Measurements from ENCODE around the gene KLK1. TPM values are rescaled to one million over a fixed set of nuclear protein-coding genes. Genes with fewer than 3 reads are reported as not detected.
"Not testable (repeated sequence)": the region's sequence is repeated elsewhere in the genome, so short reads cannot be mapped to it uniquely, and the experiment has no call there.

Gene KLK1
- total RNA-seq, 2 experiments from 2014 or later, result 0.45 to 0.47 TPM

GRCh38 chr19:50779504-50780457 lies 43.8 kb downstream of the KLK1 start:
- DNase-seq (no peak), ATAC-seq (no peak)
- no peak overlapping the region for H3K27ac Mint-ChIP-seq
- ChIA-PET POLR2A (interaction anchor here (1.3 kb wide), 1 partner anchor 24 kb away, joined by 4 read pairs; no protein-coding TSS in a partner anchor), CTCF (interaction anchor here (1.0 to 4.0 kb wide), 4 partner anchors 51 to 242 kb away, joined by 3 to 15 read pairs (median 4); no protein-coding TSS in a partner anchor)
- H3K4me3 Mint-ChIP-seq, result no peak overlapping the region
- H3K9me3 Mint-ChIP-seq (ENCODE audit: insufficient read depth), result no peaks in the 10 kb centered on the region
- peaks cover 6% of the 10 kb centered on the region for H3K4me1 Mint-ChIP-seq (ENCODE audit: low read depth)
- H3K36me3 Mint-ChIP-seq (ENCODE audit: low read depth), result no peaks in the 10 kb centered on the region
- peaks cover 34% of the 10 kb centered on the region for H3K27me3 Mint-ChIP-seq (ENCODE audit: low read depth)

DNA sequence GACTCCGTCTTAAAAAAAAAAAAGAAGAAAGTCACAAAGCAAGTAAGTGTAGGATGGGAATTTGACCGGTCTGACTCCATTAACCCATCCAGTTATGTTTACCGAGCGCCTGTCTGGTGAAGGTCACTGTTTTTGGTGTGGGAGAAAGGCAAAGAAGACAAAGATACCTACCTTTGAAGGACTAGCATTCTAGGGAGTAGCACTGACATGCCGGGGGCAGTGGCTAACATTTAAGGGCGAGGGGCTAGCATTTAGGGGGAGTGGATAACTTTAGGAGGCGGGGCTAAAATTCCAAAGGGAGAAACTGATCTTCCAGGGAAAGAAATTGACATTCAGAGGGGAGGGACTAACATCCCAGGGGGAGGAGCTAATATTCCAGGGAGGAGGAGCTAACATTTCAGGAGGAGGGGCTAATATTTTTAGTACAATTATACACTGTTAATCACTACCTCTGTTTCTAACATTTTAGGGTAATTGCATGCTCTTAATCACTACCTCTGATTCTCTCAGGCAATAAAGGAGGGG lies 44.6 kb downstream of the KLK1 start:
- Mint-ChIP-seq H3K27me3 (ENCODE audit: low read depth) (peaks cover 34% of the 10 kb centered on the region), H3K36me3 (ENCODE audit: low read depth) (no peaks in the 10 kb centered on the region), H3K9me3 (ENCODE audit: insufficient read depth) (no peaks in the 10 kb centered on the region), H3K4me1 (ENCODE audit: low read depth) (peaks cover 6% of the 10 kb centered on the region), H3K4me3 (no peak overlapping the region), H3K27ac (no peak overlapping the region)
- DNase-seq (no peak), ATAC-seq (no peak)
- ChIA-PET POLR2A (interaction anchor here (1.3 kb wide), 1 partner anchor 25 kb away, joined by 4 read pairs; no protein-coding TSS in a partner anchor), CTCF (interaction anchor here (1.0 to 4.0 kb wide), 4 partner anchors 51 to 242 kb away, joined by 3 to 15 read pairs (median 4); no protein-coding TSS in a partner anchor)

DNA sequence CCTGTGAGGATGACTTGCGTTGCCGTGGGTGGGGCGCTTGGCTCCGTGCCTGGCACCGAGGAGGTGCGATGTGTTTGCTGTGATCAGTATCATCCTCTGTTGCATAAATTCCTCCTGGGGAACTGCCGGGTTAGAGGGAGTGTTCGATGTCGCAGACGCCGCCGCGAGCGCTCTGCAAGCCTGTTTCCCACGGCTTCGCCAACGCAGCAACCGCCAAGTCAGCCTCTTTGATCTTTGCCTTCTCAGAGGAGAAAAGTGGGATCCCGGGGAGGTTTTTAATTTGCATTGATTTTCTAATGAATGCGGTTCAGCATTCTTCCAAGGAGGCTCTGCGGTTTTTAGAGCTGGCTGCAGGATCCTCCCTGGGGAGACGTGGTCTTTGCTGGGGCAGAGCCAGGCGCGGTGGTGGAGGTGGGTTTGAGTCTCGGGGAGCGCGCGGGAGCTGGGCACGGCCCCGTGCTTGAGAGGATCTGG lies 45.7 kb downstream of the KLK1 start:
- no peaks in the 10 kb centered on the region for H3K36me3 Mint-ChIP-seq (ENCODE audit: low read depth)
- POLR2A ChIA-PET, result no interaction called here
- H3K9me3 Mint-ChIP-seq (ENCODE audit: insufficient read depth), result no peaks in the 10 kb centered on the region
- CTCF ChIA-PET, result interaction anchor here (1.3 to 4.0 kb wide), 5 partner anchors 15 to 240 kb away, joined by 3 to 15 read pairs (median 6); no protein-coding TSS in a partner anchor
- no peaks in the 10 kb centered on the region for H3K4me1 Mint-ChIP-seq (ENCODE audit: low read depth)
- ATAC-seq, result no peak
- no peak overlapping the region for H3K27ac Mint-ChIP-seq
- no peak for DNase-seq
- peaks cover 34% of the 10 kb centered on the region for H3K27me3 Mint-ChIP-seq (ENCODE audit: low read depth)
- no peak overlapping the region for H3K4me3 Mint-ChIP-seq

DNA sequence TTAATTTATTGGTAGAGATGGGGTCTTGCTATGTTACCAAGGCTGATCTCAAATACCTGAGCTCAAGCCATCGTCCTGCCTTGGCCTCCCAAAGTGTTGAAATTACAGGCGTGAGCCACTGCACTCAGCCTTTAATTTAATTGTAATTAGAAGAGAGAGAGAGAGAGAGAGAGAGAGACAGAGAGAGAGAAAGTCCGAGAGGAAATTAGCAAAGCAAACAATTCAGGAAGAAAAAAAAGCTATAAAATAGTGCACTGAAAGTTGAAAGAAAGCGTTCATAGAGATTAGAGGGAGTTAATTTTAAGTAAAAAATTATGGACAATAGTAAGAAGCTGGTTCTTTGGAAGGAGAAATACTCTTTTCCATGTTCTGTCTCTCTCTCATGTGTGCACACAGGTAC lies 46.3 kb downstream of the KLK1 start:
- Mint-ChIP-seq H3K4me3 (no peak overlapping the region), H3K27ac (no peak overlapping the region), H3K36me3 (ENCODE audit: low read depth) (no peaks in the 10 kb centered on the region), H3K4me1 (ENCODE audit: low read depth) (no peaks in the 10 kb centered on the region), H3K9me3 (ENCODE audit: insufficient read depth) (no peaks in the 10 kb centered on the region), H3K27me3 (ENCODE audit: low read depth) (peaks cover 34% of the 10 kb centered on the region)
- CTCF ChIA-PET, result interaction anchor here (0.8 to 4.0 kb wide), 5 partner anchors 15 to 319 kb away, joined by 3 to 15 read pairs (median 6); no protein-coding TSS in a partner anchor
- DNase-seq, result no peak
- POLR2A ChIA-PET, result no interaction called here
- no peak for ATAC-seq

DNA sequence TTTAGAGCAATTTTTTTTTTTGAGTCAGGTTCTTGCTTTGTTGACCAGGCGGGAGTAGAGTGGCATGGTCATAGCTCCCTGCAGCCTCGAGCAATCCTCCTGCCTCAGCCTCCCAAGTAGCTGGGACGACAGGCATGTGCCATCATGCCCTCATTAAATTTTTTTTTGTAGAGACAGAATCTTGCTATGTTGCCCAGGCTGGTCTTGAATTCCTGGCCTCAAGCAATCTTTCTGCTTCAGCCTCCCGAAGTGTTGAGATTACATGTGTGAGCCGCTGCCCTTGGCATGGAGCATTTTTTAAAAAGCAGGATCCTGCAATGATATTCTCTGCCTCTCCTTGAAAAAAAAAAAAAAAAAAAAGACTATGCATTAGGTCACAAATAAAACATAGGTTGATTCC lies 47.5 kb downstream of the KLK1 start:
- Mint-ChIP-seq H3K36me3 (ENCODE audit: low read depth) (no peaks in the 10 kb centered on the region), H3K27me3 (ENCODE audit: low read depth) (peaks cover 34% of the 10 kb centered on the region), H3K27ac (no peak overlapping the region), H3K4me1 (ENCODE audit: low read depth) (no peaks in the 10 kb centered on the region), H3K4me3 (no peak overlapping the region), H3K9me3 (ENCODE audit: insufficient read depth) (no peaks in the 10 kb centered on the region)
- ATAC-seq (no peak), DNase-seq (no peak)
- ChIA-PET POLR2A (no interaction called here), CTCF (interaction anchor here (4.0 kb wide), 1 partner anchor 52 kb away, joined by 15 read pairs; no protein-coding TSS in a partner anchor)

DNA sequence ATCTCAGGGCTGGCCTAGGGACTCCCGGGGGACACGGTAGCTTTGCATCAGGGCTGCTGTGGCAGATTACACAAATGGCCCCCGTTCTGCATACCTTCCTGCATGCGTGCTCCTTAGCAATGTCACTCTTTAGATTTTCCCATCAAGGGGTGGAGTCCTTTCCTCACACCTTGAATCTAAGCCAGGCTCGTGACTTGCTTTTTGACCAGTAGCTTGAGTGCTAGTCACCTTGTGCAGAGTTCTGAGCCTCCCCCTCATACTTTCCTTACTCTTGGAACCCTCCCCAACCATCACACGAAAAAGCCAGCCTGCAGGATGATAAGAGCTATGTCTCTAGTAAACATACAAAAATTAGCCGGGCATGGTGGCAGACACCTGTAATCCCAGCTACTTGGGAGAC lies 50.1 kb downstream of the KLK1 start:
- H3K9me3 Mint-ChIP-seq (ENCODE audit: insufficient read depth); POLR2A ChIA-PET; H3K36me3 Mint-ChIP-seq (ENCODE audit: low read depth); ATAC-seq; H3K4me1 Mint-ChIP-seq (ENCODE audit: low read depth); DNase-seq; H3K27ac Mint-ChIP-seq; H3K4me3 Mint-ChIP-seq: not testable (repeated sequence)
- peaks cover 13% of the 10 kb centered on the region for H3K27me3 Mint-ChIP-seq (ENCODE audit: low read depth)
- CTCF ChIA-PET, result interaction anchor here (0.6 kb wide), 1 partner anchor 68 kb away, joined by 4 read pairs; no protein-coding TSS in a partner anchor

DNA sequence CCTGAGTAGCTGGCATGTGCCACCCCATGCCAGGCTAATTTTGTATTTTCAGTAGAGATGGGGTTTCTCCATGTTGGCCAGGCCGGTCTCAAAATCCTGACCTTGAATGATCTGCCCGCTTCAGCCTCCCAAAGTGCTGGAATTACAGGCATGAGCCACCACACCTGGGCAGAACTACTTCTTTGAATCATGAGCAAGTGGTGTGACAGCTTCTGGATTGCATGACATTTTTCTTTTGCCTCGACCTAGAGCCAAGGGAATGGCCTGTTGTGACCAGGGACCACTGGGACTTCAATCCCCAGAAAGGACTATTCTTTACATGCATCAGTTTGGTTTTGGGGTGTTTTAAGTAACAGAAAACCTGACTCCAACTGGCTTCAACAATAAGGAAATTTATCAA lies 50.7 kb downstream of the KLK1 start:
- DNase-seq; H3K4me1 Mint-ChIP-seq (ENCODE audit: low read depth); H3K27me3 Mint-ChIP-seq (ENCODE audit: low read depth); ATAC-seq; H3K9me3 Mint-ChIP-seq (ENCODE audit: insufficient read depth); POLR2A ChIA-PET; H3K4me3 Mint-ChIP-seq; H3K27ac Mint-ChIP-seq; H3K36me3 Mint-ChIP-seq (ENCODE audit: low read depth); CTCF ChIA-PET: not testable (repeated sequence)

- Mint-ChIP-seq H3K36me3 (ENCODE audit: low read depth) (no peaks in the 10 kb centered on the region), H3K27ac (no peak overlapping the region), H3K9me3 (ENCODE audit: insufficient read depth) (no peaks in the 10 kb centered on the region), H3K27me3 (ENCODE audit: low read depth) (peaks cover 3% of the 10 kb centered on the region), H3K4me1 (ENCODE audit: low read depth) (no peaks in the 10 kb centered on the region), H3K4me3 (no peak overlapping the region)
- ATAC-seq (no peak), DNase-seq (no peak)
- ChIA-PET POLR2A (no interaction called here), CTCF (no interaction called here)
These were observed 51.1 kb downstream of the KLK1 start for GRCh38 chr19:50772476-50772875.

GRCh38 chr19:50770888-50771287 lies 52.7 kb downstream of the KLK1 start:
- POLR2A ChIA-PET, result no interaction called here
- Mint-ChIP-seq H3K27ac (no peak overlapping the region), H3K4me1 (ENCODE audit: low read depth) (no peaks in the 10 kb centered on the region), H3K36me3 (ENCODE audit: low read depth) (no peaks in the 10 kb centered on the region), H3K9me3 (ENCODE audit: insufficient read depth) (no peaks in the 10 kb centered on the region), H3K27me3 (ENCODE audit: low read depth) (no peaks in the 10 kb centered on the region), H3K4me3 (no peak overlapping the region)
- CTCF ChIA-PET, result no interaction called here
- ATAC-seq (no peak), DNase-seq (no peak)

DNA sequence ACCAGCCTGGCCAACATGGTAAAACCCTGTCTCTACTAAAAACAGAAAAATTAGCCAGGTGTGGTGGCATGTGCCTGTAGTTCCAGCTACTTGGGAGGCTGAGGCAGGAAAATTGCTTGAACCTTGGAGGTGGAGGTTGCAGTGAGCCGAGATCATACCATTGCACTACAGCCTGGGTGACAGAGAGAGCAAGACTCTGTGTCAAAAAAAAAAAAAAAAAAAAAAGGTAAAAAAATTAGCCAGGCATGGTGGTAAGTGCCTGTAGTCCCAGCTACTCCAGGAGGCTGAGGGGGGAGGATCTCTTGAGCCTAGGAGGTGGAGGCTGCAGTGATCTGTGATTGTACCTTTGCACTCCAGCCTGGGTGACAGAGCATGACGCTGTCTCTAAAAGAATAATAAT lies 53.4 kb downstream of the KLK1 start, which contains the start of gene GPR32:
GPR32 (plus strand) TSS at position 301 of the 400 bp plus-strand sequence. CDS start 137 bp downstream, outside the sequence.
- POLR2A ChIA-PET; H3K27ac Mint-ChIP-seq; H3K36me3 Mint-ChIP-seq (ENCODE audit: low read depth); CTCF ChIA-PET; H3K27me3 Mint-ChIP-seq (ENCODE audit: low read depth); H3K9me3 Mint-ChIP-seq (ENCODE audit: insufficient read depth); DNase-seq; H3K4me1 Mint-ChIP-seq (ENCODE audit: low read depth); ATAC-seq; H3K4me3 Mint-ChIP-seq: not testable (repeated sequence)
